ENCODE measurements around the gene SERPINA9.
"Not testable (repeated sequence)": the region's sequence is repeated elsewhere in the genome, so short reads cannot be mapped to it uniquely, and the experiment has no call there.

Gene SERPINA9

GRCh38 chr14:94483071-94483451, 7.1 kb upstream of the SERPINA9 start:
- H3K27ac ChIP-seq: no peak overlapping the region
- POLR2A ChIA-PET (ENCODE audit: low non-redundant PET): no interaction called here
- no peak for DNase-seq (ENCODE audit: low spot score)
- CTCF ChIA-PET: no interaction called here
- TF ChIP-seq CTCF (conservative IDR thresholded peaks at IDR 0.05; ENCODE audit: low read depth): no peak

- H3K27ac ChIP-seq; CTCF ChIA-PET; DNase-seq (ENCODE audit: low spot score); POLR2A ChIA-PET (ENCODE audit: low non-redundant PET): not testable (repeated sequence)
These were observed 6.4 kb upstream of the SERPINA9 start for GRCh38 chr14:94482132-94483070.

- POLR2A ChIA-PET (ENCODE audit: low non-redundant PET): no interaction called here
- no peak overlapping the region for H3K27ac ChIP-seq
- no peak for TF ChIP-seq CTCF (conservative IDR thresholded peaks at IDR 0.05; ENCODE audit: low read depth)
- CTCF ChIA-PET: interaction anchor here (0.5 kb wide), 1 partner anchor 14 kb away, joined by 4 read pairs; no protein-coding TSS in a partner anchor
- DNase-seq (ENCODE audit: low spot score): no peak
These were observed 5.6 kb upstream of the SERPINA9 start for GRCh38 chr14:94481468-94482131.

GRCh38 chr14:94480809-94481208, 4.8 kb upstream of the SERPINA9 start:
- POLR2A ChIA-PET (ENCODE audit: low non-redundant PET): no interaction called here
- no peak for TF ChIP-seq CTCF (conservative IDR thresholded peaks at IDR 0.05; ENCODE audit: low read depth)
- DNase-seq (ENCODE audit: low spot score): no peak
- CTCF ChIA-PET: no interaction called here
- no peak overlapping the region for H3K27ac ChIP-seq

GRCh38 chr14:94478420-94478819, 2.4 kb upstream of the SERPINA9 start:
- CTCF ChIA-PET: interaction anchor here (0.8 kb wide), 1 partner anchor 346 kb away, joined by 3 read pairs; no protein-coding TSS in a partner anchor
- POLR2A ChIA-PET (ENCODE audit: low non-redundant PET): no interaction called here

GRCh38 chr14:94474581-94475031, 1.4 kb downstream of the SERPINA9 start:
- ChIA-PET CTCF (interaction anchor here (1.8 kb wide), 1 partner anchor 12 kb away, joined by 5 read pairs; no protein-coding TSS in a partner anchor), POLR2A (ENCODE audit: low non-redundant PET) (no interaction called here)
- TF ChIP-seq CTCF (conservative IDR thresholded peaks at IDR 0.05; ENCODE audit: low read depth): no peak
- no peak overlapping the region for H3K27ac ChIP-seq
- peak; percentile 29 for DNase-seq (ENCODE audit: low spot score)

More at GRCh38 chr14:94478420-94478819, 2.4 kb upstream of the SERPINA9 start:
- H3K27ac ChIP-seq: no peak overlapping the region
- TF ChIP-seq CTCF (conservative IDR thresholded peaks at IDR 0.05; ENCODE audit: low read depth): no peak
- no peak for DNase-seq (ENCODE audit: low spot score)
